Measurements from ENCODE around the gene SFXN1. TPM values are rescaled to one million over a fixed set of nuclear protein-coding genes. Genes with fewer than 3 reads are reported as not detected.

SFXN1 gene
- total and polyA plus RNA-seq, 10 donors: 7.5 to 57.3 (median 38.3) TPM

DNA sequence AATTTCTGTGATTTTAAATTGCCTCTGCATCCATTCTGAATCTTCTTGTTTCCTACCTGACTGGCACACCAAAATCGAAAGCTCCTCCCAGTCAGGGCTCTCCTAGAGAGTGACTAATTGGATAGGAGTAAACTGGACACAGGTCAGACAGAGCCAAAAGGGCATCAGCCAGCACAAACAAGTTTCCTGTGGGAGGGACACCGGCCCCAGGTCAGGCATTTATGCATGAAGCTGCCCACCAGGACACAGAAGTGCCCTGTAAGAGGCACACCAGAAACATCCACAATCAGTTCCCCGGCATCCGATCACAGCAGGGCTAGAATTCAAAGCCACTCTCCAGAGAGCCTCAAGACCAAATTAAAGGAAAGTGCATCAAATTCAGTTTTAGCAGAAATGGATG lies 78.4 kb downstream of the SFXN1 start:
- no peaks in the 10 kb centered on the region for H3K36me3 ChIP-seq
- DNase-seq: no peak
- H3K9me3 ChIP-seq: no peaks in the 10 kb centered on the region
- TF ChIP-seq POLR2A (IDR thresholded peaks at IDR 0.05) (no peak), POLR2AphosphoS5 (IDR thresholded peaks at IDR 0.05) (no peak)
- TF ChIP-seq, protein P1, sequence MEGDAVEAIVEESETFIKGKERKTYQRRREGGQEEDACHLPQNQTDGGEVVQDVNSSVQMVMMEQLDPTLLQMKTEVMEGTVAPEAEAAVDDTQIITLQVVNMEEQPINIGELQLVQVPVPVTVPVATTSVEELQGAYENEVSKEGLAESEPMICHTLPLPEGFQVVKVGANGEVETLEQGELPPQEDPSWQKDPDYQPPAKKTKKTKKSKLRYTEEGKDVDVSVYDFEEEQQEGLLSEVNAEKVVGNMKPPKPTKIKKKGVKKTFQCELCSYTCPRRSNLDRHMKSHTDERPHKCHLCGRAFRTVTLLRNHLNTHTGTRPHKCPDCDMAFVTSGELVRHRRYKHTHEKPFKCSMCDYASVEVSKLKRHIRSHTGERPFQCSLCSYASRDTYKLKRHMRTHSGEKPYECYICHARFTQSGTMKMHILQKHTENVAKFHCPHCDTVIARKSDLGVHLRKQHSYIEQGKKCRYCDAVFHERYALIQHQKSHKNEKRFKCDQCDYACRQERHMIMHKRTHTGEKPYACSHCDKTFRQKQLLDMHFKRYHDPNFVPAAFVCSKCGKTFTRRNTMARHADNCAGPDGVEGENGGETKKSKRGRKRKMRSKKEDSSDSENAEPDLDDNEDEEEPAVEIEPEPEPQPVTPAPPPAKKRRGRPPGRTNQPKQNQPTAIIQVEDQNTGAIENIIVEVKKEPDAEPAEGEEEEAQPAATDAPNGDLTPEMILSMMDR (IDR thresholded peaks at IDR 0.05 in 8 of 11, conservative IDR thresholded peaks at IDR 0.05 in 3 of 11): no peak
- intact Hi-C loops (cut with DNase I; ENCODE audit: low total_unique reads): no loop called here
- H3K4me1 ChIP-seq: no peaks in the 10 kb centered on the region
- no peak overlapping the region for H3K27ac ChIP-seq
- no peak overlapping the region for H3K4me3 ChIP-seq
- H3K27me3 ChIP-seq (replicated peaks in 1 of 7): peaks cover 0 to 12% (median 0%) of the 10 kb centered on the region in 7 donors
- 54 to 76% (median 67%) methylated on average over 4 of the region's 4 CpGs for WGBS, 5 donors

GRCh38 chr5:175557778-175558177 lies 79.4 kb downstream of the SFXN1 start:
- H3K27me3 ChIP-seq (replicated peaks in 1 of 7): peaks cover 0 to 12% (median 0%) of the 10 kb centered on the region in 7 donors
- H3K4me3 ChIP-seq: no peak overlapping the region
- 73 to 91% (median 87%) methylated on average over 5 of the region's 5 CpGs for WGBS, 5 donors
- no peaks in the 10 kb centered on the region for H3K4me1 ChIP-seq
- DNase-seq: no peak
- intact Hi-C loops (cut with DNase I; ENCODE audit: low total_unique reads): no loop called here
- TF ChIP-seq, protein P1 (IDR thresholded peaks at IDR 0.05 in 8 of 11, conservative IDR thresholded peaks at IDR 0.05 in 3 of 11): no peak
- TF ChIP-seq POLR2AphosphoS5 (IDR thresholded peaks at IDR 0.05) (no peak), POLR2A (IDR thresholded peaks at IDR 0.05) (no peak)
- no peak overlapping the region for H3K27ac ChIP-seq
- H3K9me3 ChIP-seq: no peaks in the 10 kb centered on the region
- H3K36me3 ChIP-seq: no peaks in the 10 kb centered on the region

DNA sequence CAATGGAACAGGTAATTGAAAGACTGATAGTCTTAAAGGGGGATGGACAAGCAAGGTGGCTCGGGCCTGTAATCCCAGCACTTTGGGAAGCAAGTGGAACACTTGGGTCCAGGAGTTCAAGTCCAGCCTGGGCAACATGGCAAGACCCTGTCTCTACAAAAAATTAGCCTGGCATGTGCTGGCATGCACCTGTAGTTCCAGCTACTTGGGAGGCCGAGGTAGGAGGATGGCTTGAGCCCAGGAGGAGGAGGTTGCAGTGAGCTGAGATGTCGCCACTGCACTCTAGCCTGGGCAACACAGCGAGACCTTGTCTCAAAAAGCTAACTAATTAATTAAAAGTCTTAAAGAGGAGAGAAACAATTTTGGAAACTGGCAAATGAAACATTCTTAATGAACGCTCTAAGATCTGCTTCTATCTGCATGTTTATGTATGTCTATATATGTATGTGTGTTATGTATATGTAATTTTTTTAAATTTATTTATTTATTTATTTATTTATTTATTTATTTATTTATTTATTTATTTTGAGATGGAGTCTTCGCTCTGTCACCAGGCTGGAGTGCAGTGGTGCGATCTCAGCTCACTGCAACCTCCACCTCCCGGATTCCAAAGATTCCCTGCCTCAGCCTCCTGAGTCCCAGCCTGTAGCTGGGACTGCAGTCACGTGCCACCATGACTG lies 80.6 kb downstream of the SFXN1 start:
- Histone ChIP-seq H3K4me1 (no peaks in the 10 kb centered on the region), H3K27me3 (replicated peaks in 1 of 7) (peaks cover 0 to 12% (median 0%) of the 10 kb centered on the region in 7 donors), H3K36me3 (no peaks in the 10 kb centered on the region), H3K4me3 (no peak overlapping the region), H3K9me3 (no peaks in the 10 kb centered on the region), H3K27ac (no peak overlapping the region)
- 88 to 96% (median 94%) methylated on average over 9 of the region's 9 CpGs for WGBS, 5 donors
- TF ChIP-seq POLR2AphosphoS5 (IDR thresholded peaks at IDR 0.05): no peak
- intact Hi-C loops (cut with DNase I; ENCODE audit: low total_unique reads): no loop called here
- DNase-seq: no peak

DNA sequence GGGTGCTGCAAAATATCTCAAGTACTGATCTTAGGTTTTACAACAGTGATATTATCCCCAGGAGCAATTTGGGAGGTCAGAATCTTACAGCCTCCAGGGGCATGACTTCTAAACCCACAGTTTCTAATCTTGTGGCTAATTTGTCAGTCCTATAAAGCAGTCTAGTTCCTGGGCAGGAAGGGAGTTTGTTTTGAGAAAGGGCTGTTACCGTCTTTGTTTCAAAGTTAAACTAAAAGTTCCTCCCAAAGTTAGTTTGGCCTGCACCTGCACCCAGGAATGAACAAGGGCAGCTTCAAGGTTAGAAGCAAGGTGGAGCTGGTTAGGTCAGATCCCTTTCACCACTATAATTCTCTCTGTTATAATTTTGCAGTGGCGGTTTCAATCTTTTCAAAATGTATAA lies 81.7 kb downstream of the SFXN1 start:
- TF ChIP-seq, protein P1 (IDR thresholded peaks at IDR 0.05 in 8 of 11, conservative IDR thresholded peaks at IDR 0.05 in 3 of 11): no peak
- TF ChIP-seq POLR2A (IDR thresholded peaks at IDR 0.05) (no peak), POLR2AphosphoS5 (IDR thresholded peaks at IDR 0.05) (no peak)
- intact Hi-C loops (cut with DNase I; ENCODE audit: low total_unique reads): no loop called here
- H3K27ac ChIP-seq: no peak overlapping the region
- 53 to 64% (median 57%) methylated on average over 2 of the region's 2 CpGs for WGBS, 5 donors
- no peak overlapping the region for H3K4me3 ChIP-seq
- DNase-seq: no peak
- peaks cover 0 to 7% (median 0%) of the 10 kb centered on the region in 7 donors for H3K27me3 ChIP-seq (replicated peaks in 1 of 7)
- H3K4me1 ChIP-seq: no peaks in the 10 kb centered on the region
- H3K36me3 ChIP-seq: no peaks in the 10 kb centered on the region
- no peaks in the 10 kb centered on the region for H3K9me3 ChIP-seq

Measured in spleen (tissue), 11 donors.